Islet of Langerhans (tissue), 1 donor: ENCODE results near the gene MERTK.
"Not testable (repeated sequence)": the region's sequence is repeated elsewhere in the genome, so short reads cannot be mapped to it uniquely, and the experiment has no call there.

Experiments used
- FAIRE-seq: peaks from one replicate; lab custom pipeline; 2011; peaks lifted over from hg19 to GRCh38; lab: Jason Lieb, UNC

Gene MERTK

DNA sequence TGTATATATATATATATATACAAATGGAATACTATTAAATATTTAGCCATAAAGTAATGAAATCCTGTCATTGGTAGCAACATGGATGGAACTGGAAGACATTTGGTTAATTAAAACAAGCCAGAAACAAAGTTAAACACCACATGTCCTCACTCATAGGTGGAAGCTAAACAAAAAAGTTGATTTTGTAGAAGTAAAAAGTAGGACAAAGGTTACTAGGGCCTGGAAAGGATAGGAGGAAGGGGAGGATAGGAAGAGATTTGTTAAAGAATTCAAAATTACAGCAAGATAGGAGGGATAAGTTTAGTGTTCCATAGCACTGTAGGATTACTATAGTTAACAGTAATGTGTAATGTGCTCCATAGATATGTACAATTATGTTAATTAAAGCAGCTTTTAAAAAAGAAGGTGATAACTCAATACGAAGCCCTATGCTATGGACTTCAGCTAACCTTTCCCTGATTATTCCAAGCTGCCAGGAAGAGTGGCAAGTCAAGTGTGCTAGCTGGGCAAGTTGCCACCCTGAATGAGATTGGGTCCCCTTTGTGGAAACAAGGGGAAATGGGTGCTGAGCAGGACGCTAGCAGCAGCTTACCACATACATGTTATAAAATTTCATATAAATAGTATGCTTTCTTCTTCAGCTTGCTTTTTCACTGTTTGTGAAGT, 12.3 kb downstream of the MERTK start:
- FAIRE-seq = no peak

DNA sequence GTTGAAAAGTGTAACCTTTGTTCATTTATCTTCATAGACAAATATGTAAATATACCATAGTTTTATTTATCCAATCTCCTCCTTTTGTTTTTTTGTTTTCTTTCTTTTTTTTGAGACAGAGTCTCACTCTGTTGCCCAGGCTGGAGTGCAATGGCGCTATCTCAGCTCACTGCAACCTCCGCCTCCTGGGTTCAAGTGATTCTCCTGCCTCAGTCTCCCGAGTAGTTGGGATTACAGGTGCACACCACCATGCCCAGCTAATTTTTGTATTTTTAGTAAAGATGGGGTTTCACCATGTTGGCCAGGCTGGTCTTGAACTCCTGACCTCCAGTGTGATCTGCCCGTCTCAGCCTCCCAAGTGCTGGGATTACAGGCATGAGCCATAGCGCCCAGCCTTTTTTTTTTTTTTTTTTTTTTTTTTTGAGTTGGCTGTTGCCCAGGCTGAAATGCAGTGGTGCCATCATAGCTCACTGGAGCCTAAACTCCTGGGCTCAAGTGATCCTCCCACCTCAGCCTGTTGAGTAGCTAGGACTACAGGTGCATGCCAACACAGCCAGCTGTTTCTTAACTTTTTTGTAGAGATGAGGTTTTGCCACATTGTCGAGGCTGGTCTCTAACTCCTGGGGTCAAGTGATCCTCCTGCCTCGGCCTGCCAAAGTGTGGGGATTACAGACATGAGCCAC, 13.0 kb downstream of the MERTK start:
- not testable (repeated sequence) for FAIRE-seq

DNA sequence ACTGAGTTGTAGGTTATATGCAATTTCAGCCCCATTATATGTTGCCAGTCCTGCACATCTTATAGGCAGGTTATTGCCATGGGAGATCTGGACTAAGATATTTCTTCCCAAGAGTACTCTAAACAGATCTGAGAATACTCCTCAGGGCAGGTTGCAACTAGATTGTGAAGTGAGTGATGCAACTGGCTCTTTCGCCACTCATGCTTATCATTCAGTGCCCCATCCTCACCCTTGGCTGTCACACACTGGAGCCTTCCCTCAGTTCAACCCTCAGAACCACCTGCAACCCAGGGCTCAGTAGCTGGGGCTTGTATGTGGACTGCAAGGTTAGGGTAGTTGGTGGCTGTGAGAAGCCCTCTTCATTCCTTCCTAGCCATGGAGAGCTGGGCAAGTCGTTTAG, 14.1 kb downstream of the MERTK start:
- FAIRE-seq = no peak

DNA sequence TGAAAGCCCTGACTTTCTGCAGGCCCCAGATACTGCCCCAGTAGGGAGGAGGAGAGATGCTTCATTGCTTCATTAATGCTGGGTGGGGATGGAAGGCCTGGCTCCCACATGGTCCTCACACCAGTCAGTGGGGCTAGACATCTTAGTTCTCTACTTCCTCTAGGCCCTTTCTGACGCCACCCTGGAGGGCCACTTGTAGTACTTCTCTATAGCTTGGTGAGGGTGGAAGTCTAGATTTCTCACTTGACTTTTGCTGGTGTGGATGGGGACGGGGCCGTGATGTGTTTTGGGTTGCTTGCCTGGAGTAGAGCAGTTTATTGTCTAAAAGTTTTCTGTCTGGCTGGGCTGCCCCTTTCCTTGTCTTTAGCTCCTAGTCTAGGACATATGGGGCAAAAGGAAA, 18.7 kb downstream of the MERTK start:
- no peak for FAIRE-seq

DNA sequence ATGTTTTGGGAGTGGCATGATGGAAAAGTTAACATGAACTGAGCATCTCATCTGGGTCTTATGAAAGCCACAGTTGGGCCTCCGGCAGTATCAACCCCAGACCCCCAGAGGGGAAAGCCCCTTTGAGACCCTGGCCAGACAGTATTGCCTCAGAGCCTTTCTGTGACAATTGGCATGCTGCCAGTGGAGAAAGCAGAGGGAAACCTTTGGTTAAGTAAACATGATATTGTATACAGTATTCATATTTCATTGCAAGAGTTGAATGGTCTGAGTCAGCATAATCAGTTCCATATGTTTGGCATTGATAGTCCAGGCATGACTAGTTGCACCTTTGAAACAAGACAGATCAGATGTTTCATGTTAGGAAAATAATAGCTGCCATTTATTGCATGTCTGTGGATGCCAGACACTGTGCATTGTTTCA, 20.0 kb downstream of the MERTK start:
- no peak for FAIRE-seq

DNA sequence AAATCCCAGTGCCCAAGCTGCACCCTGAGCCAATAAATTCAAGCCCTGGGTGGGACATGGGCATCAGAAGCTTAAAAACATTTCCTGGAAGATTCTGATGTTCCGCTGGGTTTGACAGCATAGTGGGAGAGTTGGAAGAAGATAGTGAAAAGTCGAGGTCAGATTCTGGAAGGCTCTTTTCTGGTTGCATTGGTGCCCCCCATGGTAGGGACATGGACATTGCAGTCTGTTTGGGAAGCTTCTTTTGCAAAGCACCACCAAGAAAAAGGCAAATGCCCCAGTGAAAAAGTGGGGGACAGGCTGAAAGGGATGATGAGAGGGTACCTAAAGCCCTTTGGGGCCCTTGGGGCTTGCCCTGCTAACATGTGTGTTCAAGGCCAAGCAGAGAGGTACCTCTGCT, 21.0 kb downstream of the MERTK start:
- FAIRE-seq = no peak

DNA sequence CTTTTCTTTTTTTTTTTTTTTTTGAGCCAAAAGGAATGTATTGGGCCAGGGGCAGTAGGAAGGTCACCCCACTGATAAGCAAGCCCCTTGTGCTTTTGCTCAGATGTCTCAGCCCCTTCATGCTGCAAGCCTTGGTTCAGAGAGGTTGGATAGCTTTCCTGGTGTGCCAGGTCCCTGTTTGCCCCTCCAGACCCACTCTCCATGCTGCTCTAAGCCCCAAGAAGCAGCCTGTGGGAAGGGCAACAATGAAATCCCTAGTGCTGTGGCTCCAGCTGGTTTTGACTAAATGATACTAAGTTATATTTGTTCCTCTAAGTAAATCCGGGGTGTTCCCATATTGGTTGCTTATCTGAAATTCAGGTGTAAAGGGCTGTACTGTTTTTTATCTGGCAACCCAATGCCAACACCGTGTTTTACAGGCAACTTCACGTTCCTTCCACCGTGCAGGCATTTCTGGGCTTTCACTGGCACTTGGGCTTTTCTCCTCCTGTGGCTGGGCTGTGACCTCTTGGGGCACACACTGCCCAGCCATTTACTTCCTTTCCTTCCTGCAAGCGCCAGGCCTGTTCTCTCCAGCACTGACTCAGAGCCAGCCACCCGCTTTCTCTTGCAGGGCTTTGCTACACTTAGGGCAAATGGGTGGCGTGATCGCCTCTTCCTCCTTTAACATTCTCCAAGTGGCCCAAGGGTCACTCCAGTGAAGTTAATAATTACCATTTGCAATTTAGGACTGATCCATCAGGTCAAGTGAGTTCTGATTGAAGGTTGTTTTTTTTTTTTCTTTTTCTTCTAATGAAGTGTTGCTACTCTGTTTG, 21.6 kb downstream of the MERTK start:
- FAIRE-seq = no peak

DNA sequence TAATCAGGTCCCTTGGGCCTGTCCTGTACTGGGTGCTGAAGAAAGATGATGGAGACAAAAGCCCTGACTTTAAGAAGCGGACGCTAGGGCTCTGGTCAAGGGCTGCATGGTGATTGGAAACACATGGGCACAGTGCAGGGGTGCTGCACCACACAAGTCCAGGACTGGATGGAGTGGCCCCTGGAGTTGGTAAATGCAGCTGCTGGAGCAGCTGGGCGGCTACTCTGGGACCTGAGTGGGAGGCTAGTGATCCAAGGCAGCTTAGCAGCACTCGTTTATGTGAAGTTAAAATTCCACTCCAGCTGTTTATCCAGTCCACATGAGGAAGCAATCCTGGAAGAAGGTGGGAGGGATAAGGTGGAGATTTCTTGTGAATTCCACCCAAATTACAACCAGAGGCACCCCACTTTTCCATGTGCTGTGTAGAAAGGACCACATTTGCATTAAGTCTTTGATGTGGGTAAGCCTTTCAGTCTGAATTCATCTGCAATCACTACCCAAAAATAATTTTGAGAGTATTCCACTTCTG, 24.9 kb downstream of the MERTK start:
- FAIRE-seq = no peak

DNA sequence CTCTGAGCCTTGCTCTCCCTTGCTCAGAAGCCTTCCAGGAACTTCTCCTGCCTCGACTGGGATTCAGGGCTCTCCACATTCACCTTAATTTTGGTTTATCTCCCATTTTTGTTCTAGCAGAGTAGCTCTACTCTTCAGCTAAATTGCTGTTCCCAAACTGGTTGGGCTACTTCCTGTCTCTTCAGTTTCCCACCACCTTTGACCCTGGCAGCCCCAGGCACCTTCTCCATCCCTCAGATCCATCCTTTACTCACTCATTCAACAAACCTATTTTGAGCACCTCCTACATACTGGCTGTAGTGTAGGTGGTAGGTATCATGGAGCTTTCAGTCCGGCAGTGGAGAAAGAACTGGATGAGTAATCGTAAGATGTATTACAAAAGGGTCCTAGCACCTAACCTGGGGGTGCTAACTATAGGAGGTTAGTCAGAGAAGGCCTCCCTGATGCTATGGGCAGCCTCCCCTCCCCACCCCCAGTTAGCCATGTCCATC, 26.3 kb downstream of the MERTK start:
- no peak for FAIRE-seq

DNA sequence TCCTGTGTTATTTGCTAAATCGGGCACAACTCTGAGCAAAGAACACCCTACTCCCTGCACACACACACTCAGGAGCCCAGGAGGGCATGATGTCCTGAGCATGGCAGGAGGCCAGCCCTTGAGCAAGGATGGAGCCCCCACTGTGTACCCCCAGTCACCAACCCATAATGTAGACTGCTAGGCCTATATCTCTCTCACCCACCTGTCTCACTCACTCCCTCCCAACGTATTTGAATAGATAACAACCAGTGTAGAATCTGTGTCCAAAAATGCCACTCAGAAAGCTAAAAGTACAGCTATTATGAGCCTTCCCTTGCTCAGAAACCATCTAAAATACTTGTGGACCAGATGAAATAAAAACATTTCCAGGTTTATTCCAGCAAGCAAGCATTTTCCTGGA, 29.3 kb downstream of the MERTK start:
- FAIRE-seq = no peak

DNA sequence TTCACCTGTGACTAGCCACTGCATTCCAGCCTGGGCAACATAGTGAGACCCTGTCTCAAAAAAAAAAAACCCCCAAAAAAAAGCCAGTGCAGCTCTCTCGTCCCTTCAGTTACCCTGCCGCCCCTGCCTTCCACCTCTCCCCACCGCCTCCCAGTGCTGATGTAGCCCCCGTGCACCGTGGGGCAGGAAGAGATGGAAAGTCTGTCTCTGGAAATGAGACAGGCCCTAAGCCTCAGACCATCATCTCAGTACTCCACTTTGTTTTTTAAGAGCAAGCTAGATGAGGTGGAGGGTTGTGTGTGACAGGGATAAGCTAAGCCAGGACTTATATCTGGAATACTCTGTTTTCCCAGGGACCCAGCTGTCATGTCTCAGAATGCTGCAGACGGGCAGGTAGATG, 32.0 kb downstream of the MERTK start:
- FAIRE-seq = no peak

DNA sequence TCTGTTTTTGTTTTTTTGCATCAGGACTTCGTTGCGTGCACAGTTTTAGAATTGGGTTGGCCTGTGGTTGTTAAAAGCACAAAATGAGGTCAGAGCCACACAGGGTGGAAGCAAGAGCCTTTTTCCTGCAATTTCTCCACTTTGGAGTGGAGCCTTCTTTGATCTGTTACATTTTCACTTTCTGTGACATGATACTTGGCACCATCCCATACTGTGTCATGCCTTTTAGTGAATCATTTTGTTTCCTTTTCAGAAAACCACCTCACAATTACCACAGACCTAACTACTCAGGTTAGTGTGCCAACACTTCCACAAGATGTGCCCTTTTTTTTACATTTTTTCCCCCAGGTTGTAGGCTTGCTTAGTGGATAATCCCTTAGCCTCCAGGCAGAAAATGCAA, 32.5 kb downstream of the MERTK start:
- no peak for FAIRE-seq

DNA sequence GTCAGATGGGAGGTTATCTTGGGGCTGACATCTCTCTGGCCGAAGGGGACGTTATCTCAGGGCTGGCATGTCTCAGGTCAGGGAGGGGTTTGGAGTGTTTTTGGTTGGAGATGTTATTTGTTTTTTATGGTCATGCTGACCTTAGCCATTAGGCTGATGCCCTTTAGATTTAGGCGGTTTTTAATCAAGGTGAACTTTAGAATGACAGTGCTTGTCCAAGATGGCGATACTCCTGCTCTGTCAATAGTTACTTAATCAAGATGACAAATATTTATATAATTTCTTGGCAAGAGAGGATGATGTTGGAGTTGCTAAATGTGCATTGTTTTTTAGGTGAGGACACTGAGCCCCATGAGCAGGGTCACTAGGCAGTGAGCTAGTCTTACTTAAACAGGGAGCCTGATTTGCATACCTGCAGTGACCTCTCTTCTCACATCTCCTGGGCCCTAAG, 34.5 kb downstream of the MERTK start:
- no peak for FAIRE-seq

DNA sequence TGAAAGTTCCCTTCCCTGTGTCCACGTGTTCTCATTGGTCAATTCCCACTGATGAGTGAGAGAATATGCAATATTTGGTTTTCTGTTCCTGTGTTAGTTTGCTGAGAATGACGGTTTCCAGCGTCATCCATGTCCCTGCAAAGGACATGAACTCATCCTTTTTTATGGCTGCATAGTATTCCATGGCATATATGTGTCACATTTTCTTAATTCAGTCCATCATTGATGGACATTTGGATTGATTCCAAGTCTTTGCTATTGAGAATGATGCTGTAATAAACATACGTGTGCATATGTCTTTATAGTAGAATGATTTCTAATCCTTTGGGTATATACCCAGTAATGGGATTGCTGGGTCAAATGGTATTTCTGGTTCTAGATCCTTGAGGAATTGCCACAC, 35.5 kb downstream of the MERTK start:
- not testable (repeated sequence) for FAIRE-seq

DNA sequence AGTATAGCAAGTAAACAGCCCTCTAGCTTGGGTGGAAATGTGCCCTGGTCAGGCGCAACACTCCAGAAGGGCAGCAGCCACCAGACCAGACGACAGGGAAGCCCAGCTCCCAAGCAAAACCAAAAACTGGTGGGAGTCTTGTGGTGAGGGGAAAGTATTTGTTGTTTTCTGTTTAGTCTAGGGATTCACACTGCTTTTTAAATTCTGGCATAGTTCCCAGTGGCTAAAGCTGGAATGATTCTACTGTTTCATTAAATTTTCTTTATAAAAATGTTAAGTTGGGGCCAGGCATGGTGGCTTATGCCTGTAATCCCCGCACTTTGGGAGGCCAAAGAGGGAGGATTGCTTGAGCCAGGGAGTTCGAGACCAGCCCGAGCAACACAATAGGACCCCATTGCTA, 38.5 kb downstream of the MERTK start:
- FAIRE-seq = no peak

DNA sequence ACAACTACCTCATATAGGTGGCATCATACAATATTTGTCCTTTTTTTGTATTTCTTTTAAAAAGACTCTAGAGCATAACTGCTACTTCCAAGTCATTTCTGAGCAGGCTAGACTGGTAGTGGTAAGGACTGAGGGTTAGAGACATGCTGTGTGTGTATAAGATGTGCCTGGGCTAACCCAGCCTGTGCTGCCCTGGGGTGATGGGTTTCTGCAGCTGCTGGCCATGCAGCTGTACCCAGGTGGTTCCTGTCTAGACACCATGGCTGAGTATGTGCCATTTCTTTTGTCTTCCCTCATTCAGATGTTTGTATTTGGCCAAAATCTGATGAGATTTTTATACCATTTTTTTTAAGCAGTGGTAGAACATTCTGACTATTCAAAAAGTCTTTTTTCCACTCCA, 40.0 kb downstream of the MERTK start:
- FAIRE-seq = no peak

DNA sequence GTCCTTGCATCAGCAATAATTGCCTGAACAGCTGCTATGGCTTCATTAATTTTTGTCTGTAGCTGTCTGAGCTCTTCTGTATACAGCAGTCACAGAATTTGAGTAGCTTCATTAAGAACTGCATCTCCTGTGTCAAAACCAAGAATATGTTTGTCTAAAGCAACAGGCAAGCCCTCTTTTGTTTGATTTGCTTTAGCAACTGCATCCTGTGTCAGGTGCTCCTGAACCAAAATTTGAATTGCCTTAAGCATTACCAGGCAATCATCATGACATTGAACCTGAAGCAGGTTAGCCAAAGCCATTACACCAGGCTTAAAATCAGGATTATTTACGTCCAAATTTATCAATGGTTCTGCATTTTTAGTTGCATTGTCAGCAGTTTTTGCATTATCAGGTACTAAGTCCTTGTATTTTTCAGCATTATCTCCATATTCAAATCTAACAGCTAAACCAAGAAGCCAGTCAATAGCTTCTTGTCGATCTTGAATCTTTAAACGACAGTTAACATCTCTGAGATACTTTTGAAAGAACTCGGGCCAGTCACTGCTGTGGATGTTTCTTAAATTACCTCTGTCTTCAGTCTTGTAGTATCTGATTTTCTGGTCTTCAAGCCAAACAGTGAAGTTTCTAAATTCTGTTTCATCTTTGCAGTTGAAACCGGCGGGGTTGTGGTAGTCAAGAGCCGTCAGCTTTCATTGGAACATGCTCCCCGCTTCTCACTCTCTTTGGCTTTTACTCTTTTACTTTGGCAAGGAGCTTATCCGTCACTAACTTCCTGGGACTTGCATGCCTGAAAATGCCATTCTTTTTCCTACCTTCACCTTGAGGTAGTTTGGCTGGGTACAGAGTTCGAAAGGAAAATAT, 42.2 kb downstream of the MERTK start:
- FAIRE-seq = no peak

DNA sequence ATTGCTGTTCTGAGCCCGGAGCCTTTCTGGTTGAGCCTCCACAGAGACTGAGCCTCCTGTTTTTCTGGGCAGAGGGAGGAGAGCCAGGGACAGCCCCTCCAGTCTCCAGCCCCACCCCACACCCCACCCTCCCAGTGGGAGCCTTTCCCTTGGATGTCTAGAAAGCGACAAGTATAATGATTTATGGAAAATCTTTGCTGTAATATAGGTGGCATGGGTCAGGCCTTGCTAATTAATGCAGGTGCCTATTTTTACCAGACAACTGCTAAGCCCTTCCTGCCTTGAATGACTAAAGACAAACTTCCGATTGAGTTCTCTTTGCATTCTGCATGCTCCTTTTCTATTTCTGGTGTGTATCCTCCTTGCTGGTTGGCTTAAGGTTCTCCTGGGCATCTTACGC, 43.1 kb downstream of the MERTK start:
- no peak for FAIRE-seq

DNA sequence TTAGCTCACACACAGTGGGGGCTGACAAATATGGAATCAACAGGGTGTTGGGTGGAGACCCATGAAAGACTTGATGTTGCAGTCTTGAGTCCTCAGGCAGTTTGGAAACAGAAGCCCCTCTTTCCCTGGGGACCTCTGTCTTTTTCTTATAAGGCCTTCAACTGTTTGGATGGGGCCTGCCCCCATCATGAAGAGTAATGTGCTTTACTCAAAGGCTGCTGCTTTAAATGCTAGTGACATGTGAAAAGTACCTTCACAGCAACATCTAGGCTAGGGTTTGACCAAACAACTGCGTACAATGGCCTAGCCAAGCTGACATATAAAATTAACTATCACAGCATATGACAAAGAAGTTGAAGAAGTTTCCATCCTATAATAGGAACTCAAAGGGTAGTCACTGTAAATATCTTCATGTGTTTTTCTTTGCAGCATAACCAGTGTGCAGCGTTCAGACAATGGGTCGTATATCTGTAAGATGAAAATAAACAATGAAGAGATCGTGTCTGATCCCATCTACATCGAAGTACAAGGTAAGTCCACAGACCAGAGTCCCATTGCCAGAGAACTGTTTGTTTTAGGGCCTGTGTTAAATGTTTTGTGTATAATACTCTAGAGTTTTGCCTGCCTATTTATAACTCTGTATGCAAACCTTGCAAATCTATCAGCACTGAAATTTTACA, 46.3 kb downstream of the MERTK start:
- no peak for FAIRE-seq

DNA sequence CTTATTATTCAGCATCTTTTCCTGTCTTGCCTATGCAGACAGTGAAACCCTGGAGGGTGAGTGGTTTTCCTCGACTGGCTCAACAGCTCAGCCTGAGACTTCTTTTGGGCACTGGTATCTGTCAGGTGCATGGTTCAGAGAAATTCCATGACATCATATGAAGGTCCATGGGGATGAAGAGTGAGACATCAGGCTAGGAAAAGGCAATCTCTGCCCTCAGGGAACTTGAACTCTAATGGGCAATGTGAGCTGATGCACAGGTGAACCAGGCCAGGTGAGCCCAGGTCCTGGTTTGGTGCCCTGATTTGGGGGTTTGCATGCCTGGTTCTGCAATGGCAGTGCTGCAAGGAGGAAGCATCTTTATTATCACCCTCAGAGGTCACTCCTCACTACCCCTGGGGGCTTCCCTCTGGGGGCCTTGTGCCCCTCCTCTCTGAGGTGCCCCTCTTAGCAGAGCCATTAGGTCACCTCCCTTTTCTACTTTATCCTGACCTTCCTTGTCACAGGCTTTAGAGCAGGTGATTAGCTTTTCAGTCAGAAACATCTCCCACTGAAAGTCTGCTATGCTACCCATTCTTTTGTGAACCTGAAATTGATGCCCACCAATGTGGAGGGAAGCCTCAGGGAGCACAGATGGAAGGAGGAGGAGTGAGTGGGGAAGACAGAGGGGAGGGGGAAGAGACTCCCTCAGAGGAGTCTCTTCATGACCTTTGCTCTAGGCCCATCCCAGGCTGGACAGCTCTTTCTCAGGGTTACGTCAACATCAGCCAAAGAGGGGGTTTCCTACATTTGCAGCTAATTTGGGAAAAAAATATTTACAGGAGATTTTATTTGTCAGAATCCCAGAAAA, 47.3 kb downstream of the MERTK start:
- no peak for FAIRE-seq
